Subcutaneous adipose tissue (tissue), 4 donors: ENCODE measurements around the gene RSPO1. TPM values are rescaled to one million over a fixed set of nuclear protein-coding genes. Genes with fewer than 3 reads are reported as not detected.

Source experiments
- total RNA-seq, 4 donors: library from RNA; depleted of rRNA; stranded (reverse); fragments of >200 nt; gene quantifications; one replicate each; pipeline ENCODE4 v1.1.0, GENCODE V29; 2016
- TF ChIP-seq, protein P1 (sequence below): fragments of 450-650 bp; IDR thresholded peaks from one replicate; pipeline ENCODE4 v1.5.1; 2016; ENCODE audit warnings: low read depth, mild to moderate bottlenecking, control low read depth, antibody characterized with exemption, moderate library complexity

The RSPO1 gene, protein sequence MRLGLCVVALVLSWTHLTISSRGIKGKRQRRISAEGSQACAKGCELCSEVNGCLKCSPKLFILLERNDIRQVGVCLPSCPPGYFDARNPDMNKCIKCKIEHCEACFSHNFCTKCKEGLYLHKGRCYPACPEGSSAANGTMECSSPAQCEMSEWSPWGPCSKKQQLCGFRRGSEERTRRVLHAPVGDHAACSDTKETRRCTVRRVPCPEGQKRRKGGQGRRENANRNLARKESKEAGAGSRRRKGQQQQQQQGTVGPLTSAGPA
- total RNA-seq = 1 to 10 TPM in 2 of 4 donors, not detected in 2; 1.5 to 9.9 TPM

DNA sequence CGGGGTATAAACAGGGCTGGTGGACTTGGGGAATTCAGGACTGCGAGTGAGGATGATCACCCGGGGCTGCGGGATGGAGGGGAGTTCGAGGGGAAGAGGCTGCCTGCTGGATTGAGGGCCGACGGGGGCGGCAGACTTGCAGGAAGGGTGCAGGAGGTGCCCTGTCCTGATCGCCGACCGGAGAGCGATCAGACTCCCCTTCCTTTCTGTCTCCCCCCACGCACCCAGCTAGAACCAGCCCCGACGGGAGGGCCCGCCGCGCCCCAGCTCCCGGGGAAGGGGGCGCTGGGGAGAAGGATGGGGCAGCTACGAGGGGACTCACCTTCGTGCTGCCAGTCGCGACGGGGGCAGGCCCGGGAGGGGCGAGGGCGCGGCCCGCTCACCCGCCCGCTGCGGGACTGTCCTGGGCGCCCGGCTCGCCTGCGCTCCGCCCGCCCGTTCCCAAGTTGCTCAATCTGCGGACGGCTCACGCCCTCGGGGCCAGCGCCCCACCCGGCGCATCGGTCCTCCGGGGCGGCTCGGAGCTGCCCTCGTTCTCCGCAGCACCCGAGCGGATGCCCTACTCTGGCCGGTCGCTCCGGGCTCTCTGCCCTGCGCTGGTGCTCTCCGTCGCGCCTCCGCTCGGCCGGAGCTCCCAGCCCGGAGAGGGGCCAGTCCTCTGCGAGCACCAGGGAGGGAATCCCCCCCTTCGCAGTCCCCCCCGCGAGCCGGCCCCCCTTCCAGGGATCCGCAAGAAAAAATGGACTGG is at the start of gene RSPO1:
Gene RSPO1 (minus strand): TSS at position 649 of the 748 bp plus-strand sequence. CDS start 5,231 bp downstream, outside the sequence.
- TF ChIP-seq, protein P1, sequence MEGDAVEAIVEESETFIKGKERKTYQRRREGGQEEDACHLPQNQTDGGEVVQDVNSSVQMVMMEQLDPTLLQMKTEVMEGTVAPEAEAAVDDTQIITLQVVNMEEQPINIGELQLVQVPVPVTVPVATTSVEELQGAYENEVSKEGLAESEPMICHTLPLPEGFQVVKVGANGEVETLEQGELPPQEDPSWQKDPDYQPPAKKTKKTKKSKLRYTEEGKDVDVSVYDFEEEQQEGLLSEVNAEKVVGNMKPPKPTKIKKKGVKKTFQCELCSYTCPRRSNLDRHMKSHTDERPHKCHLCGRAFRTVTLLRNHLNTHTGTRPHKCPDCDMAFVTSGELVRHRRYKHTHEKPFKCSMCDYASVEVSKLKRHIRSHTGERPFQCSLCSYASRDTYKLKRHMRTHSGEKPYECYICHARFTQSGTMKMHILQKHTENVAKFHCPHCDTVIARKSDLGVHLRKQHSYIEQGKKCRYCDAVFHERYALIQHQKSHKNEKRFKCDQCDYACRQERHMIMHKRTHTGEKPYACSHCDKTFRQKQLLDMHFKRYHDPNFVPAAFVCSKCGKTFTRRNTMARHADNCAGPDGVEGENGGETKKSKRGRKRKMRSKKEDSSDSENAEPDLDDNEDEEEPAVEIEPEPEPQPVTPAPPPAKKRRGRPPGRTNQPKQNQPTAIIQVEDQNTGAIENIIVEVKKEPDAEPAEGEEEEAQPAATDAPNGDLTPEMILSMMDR = no peak

DNA sequence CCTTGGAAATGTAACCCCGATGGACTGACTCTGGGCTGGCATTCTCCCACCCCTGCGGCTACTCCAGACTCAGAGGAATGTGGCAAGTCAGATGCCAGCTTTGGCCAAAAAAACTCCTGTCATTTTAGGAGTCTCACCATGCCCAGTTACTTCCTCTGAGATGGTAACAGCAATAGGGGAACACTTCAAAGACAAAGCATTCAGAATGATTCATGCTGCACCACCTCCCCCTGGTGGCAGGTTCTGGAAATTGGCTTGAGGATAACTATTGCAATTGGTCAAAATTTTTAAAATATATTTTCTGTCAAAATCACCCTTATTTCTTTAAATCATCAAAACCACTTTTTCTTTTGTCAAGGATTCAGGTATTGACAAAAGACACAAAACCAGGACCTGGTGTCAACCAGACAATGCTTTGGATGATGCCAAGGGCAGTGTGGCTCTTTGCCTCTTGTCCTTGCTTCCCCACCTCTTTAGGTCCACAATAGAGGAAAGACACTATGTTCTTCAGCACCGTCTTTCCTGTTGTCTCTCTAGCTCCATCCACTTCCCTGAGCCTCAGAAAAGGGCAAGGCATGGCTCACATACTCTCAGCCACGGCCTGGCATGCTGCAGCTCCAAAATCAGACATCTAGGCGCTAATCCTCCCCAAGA is 47.8 kb upstream of the RSPO1 start:
- TF ChIP-seq, protein P1 = no peak

DNA sequence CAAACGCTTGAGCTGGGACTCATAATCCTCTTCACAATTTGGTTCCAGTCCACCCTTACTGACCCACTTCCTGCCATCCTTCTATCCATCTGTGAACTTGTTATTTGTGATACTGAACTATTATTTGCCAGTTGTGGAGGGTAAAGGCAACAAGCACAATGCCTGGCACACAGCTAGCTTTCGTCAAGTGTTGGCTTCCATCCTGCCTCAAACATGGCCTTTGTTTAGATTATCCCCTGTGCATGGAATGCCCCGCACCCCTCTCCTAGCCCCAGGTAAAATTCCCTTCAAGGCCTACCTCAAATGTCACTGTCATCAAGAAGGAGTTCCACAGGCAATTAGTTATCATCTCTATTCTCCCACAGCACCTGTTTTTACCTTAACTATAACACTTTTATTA is 46.2 kb upstream of the RSPO1 start:
- TF ChIP-seq, protein P1 = no peak

DNA sequence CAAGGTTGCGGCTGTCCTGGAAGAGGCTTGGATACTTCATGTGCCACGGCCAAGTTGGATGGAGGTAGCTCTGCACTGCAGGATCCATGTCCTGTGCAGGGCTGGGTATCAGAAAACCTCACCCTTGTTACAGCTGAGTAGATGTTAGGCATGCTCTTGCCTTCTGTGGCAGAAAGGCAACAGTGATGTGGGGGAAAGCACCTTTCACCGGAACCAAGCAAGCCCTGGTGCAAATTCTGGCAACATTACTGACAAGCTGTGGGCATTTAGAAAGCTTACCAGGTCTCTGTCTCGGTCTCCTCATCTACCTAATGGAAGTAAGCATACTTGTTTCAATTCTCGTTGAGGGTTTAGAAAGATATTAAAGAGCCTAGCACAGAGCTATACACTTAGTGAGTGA is 43.1 kb upstream of the RSPO1 start:
- TF ChIP-seq, protein P1 = no peak

DNA sequence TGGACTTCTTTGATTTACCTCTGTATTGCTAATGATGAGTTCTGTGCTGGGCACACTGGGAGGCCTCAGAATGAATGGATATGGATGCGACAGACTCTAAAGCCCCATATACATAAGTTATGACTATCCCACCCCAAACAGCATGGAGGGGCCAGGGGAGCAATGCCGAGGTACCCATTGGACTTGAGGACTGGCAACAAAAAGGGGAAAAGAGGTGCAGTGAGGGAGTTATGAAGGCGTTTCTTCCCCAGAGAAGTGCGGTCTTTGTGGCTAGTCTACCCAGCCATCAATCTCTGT is 42.4 kb upstream of the RSPO1 start:
- TF ChIP-seq, protein P1 = no peak

DNA sequence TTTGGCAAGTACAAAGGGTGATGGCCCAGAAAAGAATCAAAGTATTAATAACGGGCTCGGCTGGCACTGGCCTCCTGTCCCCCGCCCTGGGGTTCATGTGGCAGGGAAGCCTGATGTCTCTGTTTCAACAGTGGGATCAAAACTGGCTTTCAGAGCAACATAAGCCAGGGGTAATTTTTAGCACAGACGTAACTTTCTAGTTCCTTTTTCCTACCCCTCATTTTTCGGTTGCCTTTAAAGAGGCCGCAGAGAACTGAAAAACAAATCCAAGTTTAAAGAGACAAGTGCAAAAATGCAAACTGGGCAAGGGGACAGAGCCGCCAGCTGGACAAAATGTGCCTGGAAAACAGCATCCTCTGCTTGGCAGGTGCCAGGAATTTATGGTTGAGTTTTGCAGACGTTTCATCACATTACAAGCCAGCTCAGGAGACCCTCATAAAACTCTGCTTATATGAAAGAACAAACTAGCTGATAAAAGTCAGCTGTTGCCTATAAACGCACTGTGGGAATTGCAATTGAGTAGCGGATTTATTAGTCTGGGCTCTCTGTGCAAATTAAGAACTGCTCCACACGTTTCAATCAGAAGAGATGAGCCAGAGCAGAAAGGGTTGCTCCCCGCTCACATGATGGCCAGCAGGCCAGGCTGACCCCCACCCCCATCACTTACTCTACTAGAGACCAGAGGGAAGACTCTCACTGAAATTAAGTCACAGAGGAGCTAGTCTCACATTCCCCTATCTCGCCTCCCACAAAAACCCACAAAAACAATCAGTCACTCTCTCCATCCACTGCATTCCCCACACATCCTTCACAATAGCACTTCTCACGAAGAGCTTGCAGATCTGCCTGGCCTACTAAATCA is 41.8 kb upstream of the RSPO1 start:
- TF ChIP-seq, protein P1 = no peak
